HG03159 (cell line): ENCODE data around the gene PAX6.

Experiments used
- ATAC-seq: cut with Tn5 transposase; IDR thresholded peaks from one replicate; pipeline ENCODE4 v1.9.1; 2021; ENCODE audit warnings: mild to moderate bottlenecking, moderate library complexity; ENCODE audit not compliant: unreplicated experiment

PAX6 gene

GRCh38 chr11:31809541-31809856, 1.6 kb downstream of the PAX6 start:
- no peak for ATAC-seq

GRCh38 chr11:31808721-31809540, 2.2 kb downstream of the PAX6 start:
- ATAC-seq, result no peak

- no peak for ATAC-seq
These were observed 3.1 kb downstream of the PAX6 start for GRCh38 chr11:31807799-31808667.

DNA sequence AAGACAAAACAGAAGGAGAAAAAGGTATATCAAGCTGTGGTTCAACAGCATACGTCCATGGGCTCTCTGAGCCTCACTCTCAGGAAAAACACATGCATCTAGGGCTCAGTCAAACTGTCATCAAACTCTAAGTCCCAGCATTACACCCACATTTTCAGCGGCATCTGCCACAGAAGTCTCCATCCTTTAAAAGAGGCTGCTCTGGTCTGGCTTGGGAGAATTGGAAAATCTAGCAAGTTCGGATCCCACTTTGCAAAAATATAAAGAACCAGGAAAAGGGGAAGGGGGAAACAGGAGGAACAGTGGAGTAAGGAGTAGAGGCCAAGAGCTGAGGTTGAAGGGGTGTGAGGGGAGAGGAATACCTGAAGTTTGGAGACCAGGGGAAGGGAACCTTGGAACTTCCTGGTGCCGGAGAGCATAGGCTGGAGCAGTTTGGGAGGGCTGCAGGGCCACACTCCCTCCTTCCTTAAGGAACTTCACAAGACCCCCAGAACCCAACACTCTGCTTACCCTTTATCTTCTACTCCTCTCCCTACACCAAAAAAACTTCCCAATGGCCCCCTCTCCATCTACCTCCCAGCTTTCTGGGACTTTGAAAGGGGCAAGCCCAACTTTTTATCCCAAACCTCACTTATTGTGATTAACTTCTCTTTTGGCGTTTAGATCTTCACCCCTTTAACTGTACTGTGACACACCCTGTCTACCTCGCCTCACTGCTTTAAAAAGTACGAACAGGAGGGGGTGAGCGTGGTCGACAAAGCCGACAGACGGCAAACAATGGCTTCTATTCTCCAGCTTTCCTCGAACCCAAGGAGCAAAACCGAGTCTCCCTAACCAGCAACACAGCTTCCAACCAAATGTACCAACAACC, 4.0 kb downstream of the PAX6 start:
- ATAC-seq, result no peak

DNA sequence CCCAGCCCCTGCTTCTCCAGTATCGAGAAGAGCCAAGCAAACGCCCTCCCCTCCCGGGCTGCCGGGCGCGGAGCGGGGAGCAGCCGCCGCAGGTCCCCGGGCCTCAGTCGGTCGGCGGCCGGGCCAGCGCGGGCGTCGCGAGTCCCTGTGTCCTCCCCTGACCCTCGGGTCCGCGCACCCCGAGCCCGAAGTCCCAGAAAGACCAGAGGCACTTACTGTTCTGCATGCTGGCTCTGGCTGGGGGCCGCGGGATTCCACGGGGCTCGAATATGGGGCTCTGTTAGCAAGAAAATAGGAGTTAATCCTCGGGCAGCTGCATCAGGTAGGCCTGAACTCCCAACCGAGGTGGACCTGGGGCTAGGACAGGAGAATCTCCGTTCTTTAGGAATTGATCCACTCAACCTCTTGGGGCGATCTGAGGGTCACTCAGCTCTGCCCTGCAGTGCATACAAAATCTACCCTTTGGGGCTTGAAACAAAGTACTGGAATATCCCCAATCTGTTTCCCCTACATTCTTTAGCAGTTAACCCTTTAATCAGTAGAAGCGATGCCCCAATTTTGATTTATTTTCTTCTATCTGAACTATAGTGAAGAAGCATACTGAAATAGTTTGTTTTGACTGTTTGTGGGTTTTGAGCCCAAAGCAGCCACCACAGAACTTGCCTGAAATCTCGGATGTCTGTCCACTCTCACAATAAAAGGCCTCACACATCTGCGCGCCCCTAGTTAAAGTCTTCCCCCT, 4.8 kb downstream of the PAX6 start:
- ATAC-seq, result no peak

- no peak for ATAC-seq
These were observed 5.4 kb downstream of the PAX6 start for GRCh38 chr11:31805629-31806185.

DNA sequence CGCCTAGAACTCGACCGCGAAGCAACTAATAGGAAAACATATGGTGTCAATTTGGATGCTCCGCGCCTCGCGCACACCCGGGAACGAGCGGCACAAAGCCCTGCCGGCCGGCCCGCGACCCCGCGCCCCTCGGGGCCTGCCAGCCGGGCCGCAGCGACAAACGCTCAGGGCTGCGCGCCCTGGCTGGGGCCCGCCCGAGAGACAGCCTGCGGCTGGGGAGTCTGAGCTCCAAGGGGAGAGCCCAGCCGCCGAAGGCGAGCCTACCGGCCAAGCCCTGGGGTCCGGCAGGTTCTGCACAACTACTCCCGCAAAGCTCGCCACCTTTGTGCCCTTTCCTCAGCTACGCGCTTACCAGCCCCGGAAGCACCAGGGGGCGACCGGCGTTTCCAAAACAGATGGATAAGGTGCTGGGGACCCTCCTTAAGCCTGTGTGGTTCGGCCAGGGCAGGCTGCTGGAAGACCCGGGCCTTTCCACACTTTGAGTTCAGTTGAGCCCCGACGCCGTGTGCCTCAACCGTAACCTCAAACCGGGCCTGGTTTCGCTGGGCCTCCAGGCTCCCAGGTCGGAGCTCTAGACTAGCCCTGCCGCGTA, 6.0 kb downstream of the PAX6 start:
- ATAC-seq, result no peak

DNA sequence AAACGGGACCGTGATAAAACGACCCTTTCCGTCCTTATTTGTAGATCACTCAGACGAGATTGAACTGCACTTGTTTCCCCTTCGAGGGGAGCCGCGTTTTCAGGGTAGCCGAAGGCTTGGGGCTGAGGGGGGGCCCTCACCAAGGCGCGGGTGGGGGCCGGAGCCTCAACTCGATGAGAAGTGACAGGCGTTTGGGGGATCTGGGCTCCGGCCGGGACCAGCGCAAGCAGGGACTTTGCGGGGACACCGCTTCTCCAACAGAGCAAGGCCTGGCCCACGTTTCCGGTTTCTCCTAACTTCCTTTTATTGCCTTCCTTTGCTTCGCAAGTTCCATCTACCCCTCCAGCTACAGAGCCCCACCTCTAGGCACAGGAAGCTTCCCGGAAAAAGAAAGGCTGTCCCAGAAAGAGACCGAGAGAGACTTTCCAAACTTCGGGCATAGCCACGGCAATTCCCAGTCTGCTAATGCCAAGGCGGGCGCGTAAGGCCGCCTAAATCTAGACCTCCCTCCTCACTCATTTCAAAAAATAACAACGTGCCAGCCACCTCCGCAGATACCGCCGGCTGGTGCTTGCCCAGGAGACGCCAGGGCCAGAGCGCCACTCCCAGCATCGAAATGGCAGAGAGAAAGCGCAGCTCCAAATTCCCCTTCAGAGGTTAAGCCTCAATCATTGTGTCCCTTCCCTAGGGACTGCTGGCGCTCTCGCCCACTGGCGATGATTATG, 6.6 kb downstream of the PAX6 start:
- ATAC-seq, result no peak

GRCh38 chr11:31803813-31804311, 7.3 kb downstream of the PAX6 start:
- ATAC-seq, result no peak

GRCh38 chr11:31802990-31803812, 7.9 kb downstream of the PAX6 start:
- ATAC-seq, result no peak

- no peak for ATAC-seq
These were observed 8.5 kb downstream of the PAX6 start for GRCh38 chr11:31802609-31802989.

GRCh38 chr11:31802000-31802551, 9.0 kb downstream of the PAX6 start:
- no peak for ATAC-seq

- no peak for ATAC-seq
These were observed 9.8 kb downstream of the PAX6 start for GRCh38 chr11:31801298-31801702.

- ATAC-seq, result no peak
These were observed 10.5 kb downstream of the PAX6 start for GRCh38 chr11:31800398-31801265.

- no peak for ATAC-seq
These were observed 11.4 kb downstream of the PAX6 start for GRCh38 chr11:31799435-31800397.
